IMR-90 (cell line): ENCODE data around the gene LRTM1. TPM values are rescaled to one million over a fixed set of nuclear protein-coding genes. Genes with fewer than 3 reads are reported as not detected.

Experiments used
- ATAC-seq: fragments of 200-7000 bp; cut with Tn5 transposase; 2 replicates; pipeline ENCODE4 v1.9.1; 2020; ENCODE audit warnings: low read depth, mild to moderate bottlenecking, moderate library complexity
- BruUV-seq: library from RNA; stranded (reverse); fragments of 400-500 nt; replicated peaks from 2 replicates; lab custom pipeline; 2021; lab: Mats Ljungman, UMichigan
- CTCF ChIA-PET: fragments of 300-600 bp; formaldehyde crosslinking; extraction: SDS; loops from one replicate; lab custom pipeline; 2021; ENCODE audit warnings: antibody characterized with exemption; lab: Yijun Ruan, JAX
- POLR2A ChIA-PET: fragments of 300-600 bp; sonication (Branson Sonifier 250); formaldehyde crosslinking; loops from one replicate; lab custom pipeline; 2022; ENCODE audit warnings: antibody characterized with exemption; ENCODE audit not compliant: unreplicated experiment; lab: Charles Lee
- DNase-seq: peaks from one replicate; pipeline ENCODE4 v3.0.0; 2013
- H2AFZ ChIP-seq: replicated peaks from 2 replicates; pipeline ENCODE3; 2013; ENCODE audit warnings: low read length, mild to moderate bottlenecking; ENCODE audit not compliant: poor library complexity
- H2AK5ac ChIP-seq: 2 replicates; pipeline ENCODE4 v1.6.1; 2013; ENCODE audit warnings: low read depth, low read length, inconsistent platforms
- H2AK9ac ChIP-seq: replicated peaks from 2 replicates; pipeline ENCODE3; 2013; ENCODE audit warnings: mild to moderate bottlenecking, low read depth, low read length, moderate library complexity; ENCODE audit not compliant: poor library complexity
- H2BK120ac ChIP-seq: 2 replicates; pipeline ENCODE4 v1.6.1; 2013; ENCODE audit warnings: low read depth, low read length, inconsistent platforms
- H2BK15ac ChIP-seq: 3 replicates; pipeline ENCODE4 v1.6.1; 2013; ENCODE audit warnings: low read depth, low read length, inconsistent platforms
- H2BK20ac ChIP-seq: 2 replicates; pipeline ENCODE4 v1.6.1; 2013; ENCODE audit warnings: low read depth, mild to moderate bottlenecking, inconsistent platforms, low read length, moderate library complexity
- H2BK5ac ChIP-seq: 2 replicates; pipeline ENCODE4 v1.6.1; 2013; ENCODE audit warnings: mild to moderate bottlenecking, low read depth, low read length, inconsistent platforms; ENCODE audit not compliant: poor library complexity, severe bottlenecking
- H3K14ac ChIP-seq: replicated peaks from 2 replicates; pipeline ENCODE4 v1.6.1; 2013; ENCODE audit warnings: low read depth, low read length, inconsistent platforms
- H3K18ac ChIP-seq: 2 replicates; pipeline ENCODE4 v1.6.1; 2013; ENCODE audit warnings: low read depth, low read length, control low read depth
- H3K23ac ChIP-seq: 2 replicates; pipeline ENCODE4 v1.6.1; 2013; ENCODE audit warnings: low read depth, low read length, inconsistent platforms
- H3K27ac ChIP-seq: 2 replicates; pipeline ENCODE4 v1.5.1; 2013; ENCODE audit warnings: mild to moderate bottlenecking, control low read depth, low read length; ENCODE audit not compliant: insufficient read depth
- H3K27me3 ChIP-seq: 2 replicates; pipeline ENCODE4 v1.6.1; 2013; ENCODE audit warnings: low read length; ENCODE audit not compliant: control insufficient read depth, insufficient read depth
- H3K36me3 ChIP-seq: 2 replicates; pipeline ENCODE4 v1.6.1; 2013; ENCODE audit warnings: low read length, mixed read lengths; ENCODE audit not compliant: control insufficient read depth, insufficient read depth
- H3K4ac ChIP-seq: 2 replicates; pipeline ENCODE4 v1.6.1; 2013; ENCODE audit warnings: low read depth, low read length, inconsistent platforms
- H3K4me1 ChIP-seq: 2 replicates; pipeline ENCODE4 v1.6.1; 2013; ENCODE audit warnings: low read length, mixed read lengths; ENCODE audit not compliant: control insufficient read depth, insufficient read depth
- H3K4me2 ChIP-seq: 2 replicates; pipeline ENCODE4 v1.6.1; 2013; ENCODE audit warnings: low read depth, mild to moderate bottlenecking, control low read depth, low read length, moderate library complexity
- H3K4me3 ChIP-seq: 2 replicates; pipeline ENCODE4 v1.5.1; 2013; ENCODE audit warnings: low read depth, mild to moderate bottlenecking, control low read depth, low read length, moderate library complexity; ENCODE audit not compliant: insufficient read depth
- H3K56ac ChIP-seq: 2 replicates; pipeline ENCODE4 v1.6.1; 2013; ENCODE audit warnings: low read length, inconsistent platforms; ENCODE audit not compliant: insufficient read depth; ENCODE audit errors: extremely low read depth
- H3K79me1 ChIP-seq, 2 experiments: 2 replicates each; pipeline ENCODE4 v1.6.1; 2013; ENCODE audit warnings: low read length in 2 of 2, inconsistent platforms in 1 of 2, low read depth in 1 of 2
- H3K9ac ChIP-seq: 2 replicates; pipeline ENCODE4 v1.6.1; 2013; ENCODE audit warnings: low read depth, low read length, control low read depth
- H3K9me1 ChIP-seq: 2 replicates; pipeline ENCODE4 v1.6.1; 2013; ENCODE audit warnings: low read length, inconsistent platforms; ENCODE audit not compliant: insufficient read depth
- H3K9me3 ChIP-seq: 2 replicates; pipeline ENCODE4 v1.6.1; 2013; ENCODE audit warnings: low read length; ENCODE audit not compliant: control insufficient read depth, insufficient read depth
- H4K20me1 ChIP-seq: 2 replicates; pipeline ENCODE4 v1.6.1; 2013; ENCODE audit warnings: low read length, inconsistent platforms; ENCODE audit not compliant: insufficient read depth
- H4K5ac ChIP-seq: 2 replicates; pipeline ENCODE4 v1.6.1; 2013; ENCODE audit warnings: mild to moderate bottlenecking, low read depth, low read length, control low read depth
- H4K8ac ChIP-seq, 2 experiments: 2 replicates each; pipeline ENCODE4 v1.6.1; 2013; ENCODE audit warnings: low read depth in 2 of 2, low read length in 2 of 2, control low read depth in 1 of 2, inconsistent platforms in 1 of 2
- H4K91ac ChIP-seq: 2 replicates; pipeline ENCODE4 v1.6.1; 2013; ENCODE audit warnings: low read depth, low read length, inconsistent platforms; ENCODE audit not compliant: insufficient read depth
- BHLHE40 ChIP-seq: fragments of 150-350 bp; IDR thresholded peaks from 2 replicates; pipeline ENCODE4 v1.6.1; 2016; ENCODE audit warnings: mild to moderate bottlenecking, low read depth, low read length
- CEBPB ChIP-seq: IDR thresholded peaks from 2 replicates; pipeline ENCODE4 v1.6.1; 2012; ENCODE audit warnings: low read depth, low read length, improper control_type of control experiment
- CHD1 ChIP-seq: IDR thresholded peaks from 2 replicates; pipeline ENCODE4 v1.6.1; 2012; ENCODE audit warnings: low read depth, low read length, improper control_type of control experiment
- ELK1 ChIP-seq: fragments of 150-350 bp; IDR thresholded peaks from 2 replicates; pipeline ENCODE4 v1.6.1; 2016; ENCODE audit warnings: low read depth, mild to moderate bottlenecking, low read length, moderate library complexity, borderline replicate concordance
- FOS ChIP-seq: fragments of 150-350 bp; IDR thresholded peaks from 2 replicates; pipeline ENCODE4 v1.6.1; 2016; ENCODE audit warnings: low read depth, low read length
- MAZ ChIP-seq: IDR thresholded peaks from 2 replicates; pipeline ENCODE4 v1.6.1; 2012; ENCODE audit warnings: low read depth, mild to moderate bottlenecking, low read length, improper control_type of control experiment, moderate library complexity, borderline replicate concordance
- MXI1 ChIP-seq: IDR thresholded peaks from 2 replicates; pipeline ENCODE4 v1.6.1; 2012; ENCODE audit warnings: low read depth, mild to moderate bottlenecking, low read length, moderate library complexity, borderline replicate concordance
- POLR2A ChIP-seq: IDR thresholded peaks from 2 replicates; pipeline ENCODE4 v1.6.1; 2012; ENCODE audit warnings: mild to moderate bottlenecking, low read depth, low read length
- RAD21 ChIP-seq: IDR thresholded peaks from 2 replicates; pipeline ENCODE4 v1.6.1; 2012; ENCODE audit warnings: low read length, improper control_type of control experiment
- RFX5 ChIP-seq: IDR thresholded peaks from 2 replicates; pipeline ENCODE4 v1.8.0; 2012; ENCODE audit warnings: low read depth, mild to moderate bottlenecking, low read length, moderate library complexity
- WGBS, 2 experiments: methylation state at CpG; one replicate each; pipeline versions ENCODE4 v1.1.5 to v1.1.7; 2013; ENCODE audit warnings: missing lambda C conversion rate in 2 of 2; ENCODE audit not compliant: insufficient read length in 1 of 2; ENCODE audit errors: extremely low coverage in 2 of 2; 5-methylcytosine and 5-hydroxymethylcytosine counted together
- dilution Hi-C: fragments of 300-500 bp; cut with HindIII; formaldehyde crosslinking; loops from one replicate; pipeline ENCODE4 v1.14.3; 2018; ENCODE audit warnings: low sequenced_read_pairs; ENCODE audit not compliant: unreplicated experiment
- in situ Hi-C: fragments of 300-500 bp; cut with MboI; formaldehyde crosslinking; loops from 3 replicates; pipeline ENCODE4 v1.14.3; 2019; ENCODE audit warnings: low sequenced_read_pairs, inconsistent platforms, mixed read lengths
- intact Hi-C: fragments of 100-400 bp; cut with micrococcal nuclease; formaldehyde crosslinking; loops from 2 replicates; pipeline ENCODE4 v1.10.0; 2022
- polyA plus RNA-seq, 3 experiments: library from polyadenylated mRNA; depleted of rRNA; stranded (reverse); fragments of >200 nt; gene quantifications; 2 replicates each; pipeline ENCODE4 v1.2.3, GENCODE V29; 2012; ENCODE audit warnings: low replicate concordance in 1 of 3
- total RNA-seq: library from RNA; depleted of rRNA; stranded (reverse); fragments of >200 nt; gene quantifications from 2 replicates; pipeline ENCODE4 v1.2.3, GENCODE V29; 2012
- TF ChIP-seq, protein P1 (sequence below): fragments of 150-350 bp; IDR thresholded peaks from 2 replicates; pipeline ENCODE4 v1.6.1; 2017; ENCODE audit warnings: mild to moderate bottlenecking, antibody characterized with exemption, low read length, low read depth
- TF ChIP-seq, protein P2 (sequence below): conservative IDR thresholded peaks from 2 replicates; pipeline ENCODE4 v1.5.1; 2012; ENCODE audit warnings: mild to moderate bottlenecking, low read depth, low read length, improper control_type of control experiment

The LRTM1 gene
- total and polyA plus RNA-seq, 2 of the 4 experiments (the other 2 are of a cell fraction): not detected

DNA sequence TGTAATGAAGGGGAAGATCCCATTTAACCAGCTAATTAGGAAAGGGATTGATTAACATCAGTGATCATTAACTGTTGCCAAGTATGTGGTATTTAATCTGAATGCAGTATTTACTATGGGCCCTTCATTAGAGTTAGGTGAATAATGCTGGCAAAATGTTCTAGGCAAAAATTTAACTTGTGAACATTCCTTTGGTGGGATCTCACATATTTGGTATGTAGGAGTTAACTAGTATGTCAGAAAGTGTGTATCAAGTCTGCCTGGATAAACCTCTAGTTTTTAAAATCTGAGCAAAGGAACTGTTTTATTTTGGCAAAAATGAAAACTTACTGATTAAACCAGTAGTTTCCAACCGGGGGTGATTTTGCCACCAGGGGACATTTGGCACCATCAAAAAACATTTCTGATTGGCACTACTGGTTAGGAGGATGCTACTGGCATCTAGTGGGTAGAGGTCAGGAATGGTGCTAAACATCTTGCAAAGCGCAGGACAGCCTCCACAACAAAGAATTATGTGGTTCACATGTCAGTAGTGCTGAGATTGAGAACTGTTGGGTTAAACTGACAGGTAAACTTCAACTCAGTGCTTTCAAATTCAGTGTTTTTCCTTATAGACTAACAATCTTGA is 22.5 kb downstream of the LRTM1 start (continued):
- TF ChIP-seq, protein P1, sequence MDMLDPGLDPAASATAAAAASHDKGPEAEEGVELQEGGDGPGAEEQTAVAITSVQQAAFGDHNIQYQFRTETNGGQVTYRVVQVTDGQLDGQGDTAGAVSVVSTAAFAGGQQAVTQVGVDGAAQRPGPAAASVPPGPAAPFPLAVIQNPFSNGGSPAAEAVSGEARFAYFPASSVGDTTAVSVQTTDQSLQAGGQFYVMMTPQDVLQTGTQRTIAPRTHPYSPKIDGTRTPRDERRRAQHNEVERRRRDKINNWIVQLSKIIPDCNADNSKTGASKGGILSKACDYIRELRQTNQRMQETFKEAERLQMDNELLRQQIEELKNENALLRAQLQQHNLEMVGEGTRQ: no peak

- no TSS peak for BruUV-seq
- in situ Hi-C loops: no loop called here
- peak overlapping the region; percentile 64 for H3K14ac ChIP-seq
- H3K9me1 ChIP-seq: peaks cover 21% of the 10 kb centered on the region
- H2BK120ac ChIP-seq: peak overlapping the region; percentile 74
- H3K23ac ChIP-seq: peak overlapping the region; percentile 44
- DNase-seq (no peak), ATAC-seq (no peak)
- H4K91ac ChIP-seq: peak overlapping the region; percentile 84
- H3K4ac ChIP-seq: peak overlapping the region; percentile 85
- intact Hi-C loops: no loop called here
- no peaks in the 10 kb centered on the region for H3K36me3 ChIP-seq
- H2AK5ac ChIP-seq: peak overlapping the region; percentile 68
- H3K4me3 ChIP-seq: no peak overlapping the region
- H3K9ac ChIP-seq: no peak overlapping the region
- peak overlapping the region; percentile 37 to 75 for H4K8ac ChIP-seq
- no peaks in the 10 kb centered on the region for H3K27me3 ChIP-seq
- peak overlapping the region; percentile 73 for H3K18ac ChIP-seq
- no CpG with 5 or more reads among the region's 4 CpGs for WGBS, 2 experiments
- peak overlapping the region; percentile 74 for H2BK5ac ChIP-seq
- peak overlapping the region; percentile 57 for H4K5ac ChIP-seq
- no peak overlapping the region for H2AFZ ChIP-seq
- dilution Hi-C loops: no loop called here
- no peak overlapping the region for H3K56ac ChIP-seq
- peak overlapping the region; percentile 75 for H2BK15ac ChIP-seq
- CTCF ChIA-PET: no interaction called here
- peaks cover 28% of the 10 kb centered on the region for H3K4me1 ChIP-seq
- peak overlapping the region; percentile 77 for H2BK20ac ChIP-seq
- POLR2A ChIA-PET: no interaction called here
- no peaks in the 10 kb centered on the region for H4K20me1 ChIP-seq
- H3K9me3 ChIP-seq: no peaks in the 10 kb centered on the region
- H2AK9ac ChIP-seq: no peak overlapping the region
- H3K27ac ChIP-seq: peak overlapping the region; percentile 19; the same call in 1 of the 2 replicates
- H3K79me1 ChIP-seq: no peaks in the 10 kb centered on the region
- H3K4me2 ChIP-seq: no peak overlapping the region
- TF ChIP-seq, protein P2, sequence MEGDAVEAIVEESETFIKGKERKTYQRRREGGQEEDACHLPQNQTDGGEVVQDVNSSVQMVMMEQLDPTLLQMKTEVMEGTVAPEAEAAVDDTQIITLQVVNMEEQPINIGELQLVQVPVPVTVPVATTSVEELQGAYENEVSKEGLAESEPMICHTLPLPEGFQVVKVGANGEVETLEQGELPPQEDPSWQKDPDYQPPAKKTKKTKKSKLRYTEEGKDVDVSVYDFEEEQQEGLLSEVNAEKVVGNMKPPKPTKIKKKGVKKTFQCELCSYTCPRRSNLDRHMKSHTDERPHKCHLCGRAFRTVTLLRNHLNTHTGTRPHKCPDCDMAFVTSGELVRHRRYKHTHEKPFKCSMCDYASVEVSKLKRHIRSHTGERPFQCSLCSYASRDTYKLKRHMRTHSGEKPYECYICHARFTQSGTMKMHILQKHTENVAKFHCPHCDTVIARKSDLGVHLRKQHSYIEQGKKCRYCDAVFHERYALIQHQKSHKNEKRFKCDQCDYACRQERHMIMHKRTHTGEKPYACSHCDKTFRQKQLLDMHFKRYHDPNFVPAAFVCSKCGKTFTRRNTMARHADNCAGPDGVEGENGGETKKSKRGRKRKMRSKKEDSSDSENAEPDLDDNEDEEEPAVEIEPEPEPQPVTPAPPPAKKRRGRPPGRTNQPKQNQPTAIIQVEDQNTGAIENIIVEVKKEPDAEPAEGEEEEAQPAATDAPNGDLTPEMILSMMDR: no peak
- TF ChIP-seq CEBPB: no peak
- TF ChIP-seq FOS: no peak
- TF ChIP-seq RFX5: no peak
- TF ChIP-seq BHLHE40: no peak
- no peak for TF ChIP-seq POLR2A
- TF ChIP-seq MAZ: no peak
- TF ChIP-seq ELK1: no peak
- TF ChIP-seq RAD21: no peak
- TF ChIP-seq MXI1: no peak
- no peak for TF ChIP-seq CHD1
Measured at GRCh38 chr3:54901906-54902685, 25.8 kb downstream of the LRTM1 start.
